ENCODE results near the gene ERCC3.

ERCC3 gene

DNA sequence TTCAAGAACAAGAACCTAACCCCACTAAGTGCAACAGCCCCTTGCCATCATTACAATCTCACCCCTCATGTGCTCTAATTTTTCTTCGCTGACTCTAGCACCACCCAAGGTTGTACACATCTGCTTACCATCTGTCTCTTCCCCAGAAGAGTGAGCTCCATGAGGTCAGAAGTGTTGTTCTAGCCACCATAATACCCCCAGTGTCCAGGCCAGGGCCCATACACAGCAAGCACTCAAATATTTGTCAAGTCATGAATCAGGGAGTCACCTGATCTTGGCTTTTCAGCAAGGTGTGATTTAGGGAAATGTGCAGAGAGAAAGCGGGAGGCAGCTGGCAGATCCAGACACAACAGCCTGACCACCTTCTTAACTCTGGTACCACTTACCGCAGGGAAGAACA, 5.7 kb downstream of the ERCC3 start:
- DNase-seq (ENCODE audit: low spot score): no peak
- in situ Hi-C loops (cut with MboI; ENCODE audit: low sequenced_read_pairs, unreplicated experiment): no loop called here
- TF ChIP-seq, protein P1, sequence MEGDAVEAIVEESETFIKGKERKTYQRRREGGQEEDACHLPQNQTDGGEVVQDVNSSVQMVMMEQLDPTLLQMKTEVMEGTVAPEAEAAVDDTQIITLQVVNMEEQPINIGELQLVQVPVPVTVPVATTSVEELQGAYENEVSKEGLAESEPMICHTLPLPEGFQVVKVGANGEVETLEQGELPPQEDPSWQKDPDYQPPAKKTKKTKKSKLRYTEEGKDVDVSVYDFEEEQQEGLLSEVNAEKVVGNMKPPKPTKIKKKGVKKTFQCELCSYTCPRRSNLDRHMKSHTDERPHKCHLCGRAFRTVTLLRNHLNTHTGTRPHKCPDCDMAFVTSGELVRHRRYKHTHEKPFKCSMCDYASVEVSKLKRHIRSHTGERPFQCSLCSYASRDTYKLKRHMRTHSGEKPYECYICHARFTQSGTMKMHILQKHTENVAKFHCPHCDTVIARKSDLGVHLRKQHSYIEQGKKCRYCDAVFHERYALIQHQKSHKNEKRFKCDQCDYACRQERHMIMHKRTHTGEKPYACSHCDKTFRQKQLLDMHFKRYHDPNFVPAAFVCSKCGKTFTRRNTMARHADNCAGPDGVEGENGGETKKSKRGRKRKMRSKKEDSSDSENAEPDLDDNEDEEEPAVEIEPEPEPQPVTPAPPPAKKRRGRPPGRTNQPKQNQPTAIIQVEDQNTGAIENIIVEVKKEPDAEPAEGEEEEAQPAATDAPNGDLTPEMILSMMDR (IDR thresholded peaks at IDR 0.05; ENCODE audit: borderline replicate concordance, control extremely low read depth, extremely low read depth, insufficient read depth, missing control alignments): no peak

DNA sequence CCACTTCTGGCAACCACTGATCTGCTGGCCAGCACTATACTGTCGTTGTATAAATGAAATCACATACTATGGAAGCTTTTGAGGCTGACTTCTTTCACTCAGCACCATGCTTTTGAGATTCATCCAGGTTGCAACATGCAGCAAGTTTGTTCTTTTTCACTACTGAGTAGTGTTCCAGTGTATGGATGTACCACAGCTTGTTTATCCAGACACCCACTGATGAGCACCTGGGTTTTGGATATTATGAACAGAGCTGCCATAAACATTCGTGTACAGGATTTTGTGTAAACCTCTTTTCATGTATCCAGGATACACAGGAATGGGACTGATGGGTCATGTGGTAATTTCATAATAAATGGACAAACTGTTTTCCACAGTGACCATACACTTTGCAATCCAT, 10.7 kb downstream of the ERCC3 start:
- no peak for DNase-seq (ENCODE audit: low spot score)
- TF ChIP-seq, protein P1 (IDR thresholded peaks at IDR 0.05; ENCODE audit: borderline replicate concordance, control extremely low read depth, extremely low read depth, insufficient read depth, missing control alignments): no peak
- in situ Hi-C loops (cut with MboI; ENCODE audit: low sequenced_read_pairs, unreplicated experiment): no loop called here

DNA sequence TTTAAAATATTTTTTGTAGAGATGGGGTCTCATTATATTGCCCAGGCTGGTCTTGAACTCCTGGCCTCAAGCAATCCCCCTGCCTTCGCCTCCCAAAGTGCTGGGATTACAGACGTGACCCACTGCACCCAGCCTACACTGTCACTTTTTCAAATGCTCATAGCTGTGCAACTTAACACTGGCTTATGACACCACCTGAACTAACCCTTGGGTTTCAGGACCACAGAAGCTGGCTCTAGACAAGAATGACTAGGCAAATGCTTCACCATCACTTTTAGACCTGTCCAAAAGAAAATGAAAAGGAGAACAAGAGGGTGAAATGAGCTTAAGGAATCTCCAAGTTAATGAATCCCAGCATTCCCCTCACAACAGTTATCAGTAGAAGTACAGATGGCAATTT, 13.3 kb downstream of the ERCC3 start:
- in situ Hi-C loops (cut with MboI; ENCODE audit: low sequenced_read_pairs, unreplicated experiment): no loop called here
- no peak for DNase-seq (ENCODE audit: low spot score)
- TF ChIP-seq, protein P1 (IDR thresholded peaks at IDR 0.05; ENCODE audit: borderline replicate concordance, control extremely low read depth, extremely low read depth, insufficient read depth, missing control alignments): no peak

DNA sequence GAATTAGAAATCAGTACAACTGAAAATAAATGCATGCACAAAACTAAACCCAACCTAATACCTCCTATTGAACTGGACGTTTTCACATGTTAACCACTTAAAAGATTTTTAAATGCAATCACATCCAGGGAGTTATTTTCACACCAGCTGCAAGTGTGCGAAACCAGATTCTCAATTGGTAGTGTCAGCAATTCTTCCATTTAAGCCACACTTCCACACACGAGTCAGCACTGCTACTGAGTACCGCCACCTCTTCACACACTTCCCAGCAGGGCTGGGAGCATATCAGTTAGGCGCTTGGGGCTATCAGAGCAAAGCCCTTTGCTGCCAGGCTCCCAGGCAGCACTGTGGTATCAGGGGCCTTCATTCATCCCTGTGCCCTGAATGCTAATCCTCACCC, 14.2 kb downstream of the ERCC3 start:
- no peak for DNase-seq (ENCODE audit: low spot score)
- in situ Hi-C loops (cut with MboI; ENCODE audit: low sequenced_read_pairs, unreplicated experiment): no loop called here
- TF ChIP-seq, protein P1 (IDR thresholded peaks at IDR 0.05; ENCODE audit: borderline replicate concordance, control extremely low read depth, extremely low read depth, insufficient read depth, missing control alignments): no peak

DNA sequence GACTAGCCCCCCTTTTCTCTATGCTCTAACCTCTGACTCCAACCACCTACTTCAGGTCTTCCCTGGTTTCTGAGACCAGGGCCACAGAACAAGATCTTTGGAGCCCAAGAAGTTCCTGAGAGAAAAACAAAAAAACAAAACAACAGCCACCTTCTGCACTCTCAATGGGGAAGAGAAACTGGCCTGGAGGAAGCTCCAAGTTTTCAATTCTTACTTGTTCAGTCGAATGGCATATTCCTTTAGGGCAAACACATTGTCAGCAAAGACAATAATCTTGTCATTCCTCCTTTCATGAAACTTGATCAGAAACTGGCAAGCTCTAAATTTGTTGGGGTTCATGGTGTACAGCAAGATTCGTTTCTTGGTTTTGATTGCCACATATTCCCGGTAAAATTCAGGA, 15.0 kb downstream of the ERCC3 start:
- in situ Hi-C loops (cut with MboI; ENCODE audit: low sequenced_read_pairs, unreplicated experiment): no loop called here
- TF ChIP-seq, protein P1 (IDR thresholded peaks at IDR 0.05; ENCODE audit: borderline replicate concordance, control extremely low read depth, extremely low read depth, insufficient read depth, missing control alignments): no peak
- DNase-seq (ENCODE audit: low spot score): no peak

DNA sequence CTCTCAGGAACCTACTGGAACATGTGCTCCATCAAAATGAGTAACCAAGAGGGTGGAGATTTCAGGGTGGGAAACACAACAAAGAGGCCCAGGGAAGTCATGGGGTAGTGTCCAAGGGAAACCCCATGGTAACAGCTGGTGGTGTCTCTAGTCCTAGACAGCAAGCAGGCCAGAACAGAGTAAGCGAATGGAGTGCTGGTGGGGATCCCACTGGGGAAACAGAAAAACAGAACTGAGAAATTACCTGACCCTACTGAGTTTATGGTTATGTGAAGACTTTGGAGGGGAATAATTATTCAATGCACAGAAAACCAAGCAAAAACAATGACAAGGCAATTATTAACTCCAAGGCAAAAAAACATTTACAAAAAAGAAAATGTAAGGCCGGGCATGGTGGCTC, 16.9 kb downstream of the ERCC3 start:
- DNase-seq (ENCODE audit: low spot score): peak; percentile 45
- TF ChIP-seq, protein P1 (IDR thresholded peaks at IDR 0.05; ENCODE audit: borderline replicate concordance, control extremely low read depth, extremely low read depth, insufficient read depth, missing control alignments): no peak
- in situ Hi-C loops (cut with MboI; ENCODE audit: low sequenced_read_pairs, unreplicated experiment): no loop called here

DNA sequence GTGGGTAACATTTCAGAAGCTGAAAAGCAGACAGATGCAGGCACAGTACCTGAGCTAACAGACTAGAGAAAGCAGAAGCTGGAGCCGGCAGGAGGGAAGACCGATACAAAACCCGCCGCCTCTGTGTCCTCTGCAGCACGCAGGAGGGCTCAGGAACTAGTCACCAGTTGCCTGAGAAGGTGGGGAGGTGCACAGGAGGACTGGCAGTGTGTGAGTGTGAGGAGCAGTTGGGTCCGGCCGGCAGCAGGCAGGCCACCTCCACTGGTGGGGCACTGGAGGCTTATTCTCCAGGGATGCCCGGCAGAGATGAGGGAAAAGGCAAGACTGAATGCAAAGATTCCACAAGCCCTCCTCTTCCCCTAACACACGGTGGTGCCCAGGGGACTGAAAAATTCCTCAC, 18.2 kb downstream of the ERCC3 start:
- no peak for DNase-seq (ENCODE audit: low spot score)
- TF ChIP-seq, protein P1 (IDR thresholded peaks at IDR 0.05; ENCODE audit: borderline replicate concordance, control extremely low read depth, extremely low read depth, insufficient read depth, missing control alignments): no peak
- in situ Hi-C loops (cut with MboI; ENCODE audit: low sequenced_read_pairs, unreplicated experiment): no loop called here

Measured in GM13976 (cell line).